MCF 10A (cell line): ENCODE results near the gene NTM. TPM values are rescaled to one million over a fixed set of nuclear protein-coding genes. Genes with fewer than 3 reads are reported as not detected.

Experiments used
- BruUV-seq: library from RNA; stranded (reverse); fragments of 400-500 nt; replicated peaks from 2 replicates; lab custom pipeline; 2021; lab: Mats Ljungman, UMichigan
- CTCF ChIA-PET: fragments of 300-600 bp; sonication (Branson Sonifier 250); formaldehyde crosslinking; extraction: SDS; loops from one replicate; lab custom pipeline; 2021; ENCODE audit warnings: antibody characterized with exemption, inconsistent platforms; lab: Yijun Ruan, JAX
- POLR2A ChIA-PET: fragments of 300-600, 350-650 bp; sonication (Branson Sonifier 250); formaldehyde crosslinking; extraction: SDS; loops from one replicate; lab custom pipeline; 2020; ENCODE audit warnings: antibody characterized with exemption, inconsistent platforms; lab: Yijun Ruan, JAX
- DNase-seq: peaks from one replicate; pipeline ENCODE4 v3.0.0-alpha.2; 2018; ENCODE audit not compliant: unreplicated experiment
- H3K27ac Mint-ChIP-seq: one replicate; pipeline ENCODE4 v1.8.0; 2022; ENCODE audit warnings: mild to moderate bottlenecking, low read depth, mixed read lengths; ENCODE audit not compliant: unreplicated experiment
- H3K27me3 Mint-ChIP-seq: one replicate; pipeline ENCODE4 v1.8.0; 2022; ENCODE audit warnings: mixed read lengths; ENCODE audit not compliant: insufficient read depth, unreplicated experiment
- H3K36me3 Mint-ChIP-seq: one replicate; pipeline ENCODE4 v1.8.0; 2022; ENCODE audit warnings: mild to moderate bottlenecking, moderate library complexity, mixed read lengths; ENCODE audit not compliant: insufficient read depth, unreplicated experiment
- H3K4me1 Mint-ChIP-seq: one replicate; pipeline ENCODE4 v1.8.0; 2022; ENCODE audit warnings: mixed read lengths; ENCODE audit not compliant: insufficient read depth, unreplicated experiment
- H3K4me3 Mint-ChIP-seq: one replicate; pipeline ENCODE4 v1.8.0; 2022; ENCODE audit warnings: mild to moderate bottlenecking, moderate library complexity, mixed read lengths; ENCODE audit not compliant: unreplicated experiment
- H3K9me3 Mint-ChIP-seq: one replicate; pipeline ENCODE4 v1.8.0; 2022; ENCODE audit warnings: mixed read lengths; ENCODE audit not compliant: unreplicated experiment
- CTCF ChIP-seq: fragments of 200-600 bp; IDR thresholded peaks from one replicate; pipeline ENCODE4 v1.8.0; 2022; ENCODE audit warnings: antibody characterized with exemption, mild to moderate bottlenecking; ENCODE audit not compliant: unreplicated experiment
- intact Hi-C: fragments of 100-400 bp; cut with micrococcal nuclease; formaldehyde crosslinking; loops from 2 replicates; pipeline ENCODE4 v1.14.1; 2022
- total RNA-seq: library from RNA; stranded (reverse); gene quantifications from 2 replicates; pipeline ENCODE4 v1.2.3, GENCODE V29; 2022

The NTM gene
- total RNA-seq, 1 experiment from 2014 or later, result not detected

GRCh38 chr11:131823772-131824171 lies 453.4 kb downstream of the NTM start:
- TF ChIP-seq CTCF, result no peak
- H3K36me3 Mint-ChIP-seq, result no peaks in the 10 kb centered on the region
- CTCF ChIA-PET, result no interaction called here
- H3K4me1 Mint-ChIP-seq, result no peaks in the 10 kb centered on the region
- no peaks in the 10 kb centered on the region for H3K27me3 Mint-ChIP-seq
- intact Hi-C loops, result no loop called here
- H3K4me3 Mint-ChIP-seq, result no peak overlapping the region
- POLR2A ChIA-PET, result no interaction called here
- no TSS peak for BruUV-seq
- peaks cover 47% of the 10 kb centered on the region for H3K9me3 Mint-ChIP-seq
- no peak for DNase-seq
- H3K27ac Mint-ChIP-seq, result no peak overlapping the region

GRCh38 chr11:131824771-131825170 lies 454.4 kb downstream of the NTM start:
- H3K27me3 Mint-ChIP-seq, result no peaks in the 10 kb centered on the region

GRCh38 chr11:131827430-131827829 lies 457.0 kb downstream of the NTM start:
- no peak for TF ChIP-seq CTCF
- Mint-ChIP-seq H3K36me3 (no peaks in the 10 kb centered on the region), H3K27ac (no peak overlapping the region), H3K9me3 (peaks cover 21% of the 10 kb centered on the region), H3K4me1 (no peaks in the 10 kb centered on the region), H3K27me3 (no peaks in the 10 kb centered on the region), H3K4me3 (no peak overlapping the region)
- BruUV-seq, result no TSS peak
- POLR2A ChIA-PET, result no interaction called here
- DNase-seq, result no peak
- intact Hi-C loops, result no loop called here
- CTCF ChIA-PET, result no interaction called here

More at GRCh38 chr11:131824771-131825170, 454.4 kb downstream of the NTM start:
- Mint-ChIP-seq H3K4me1 (no peaks in the 10 kb centered on the region), H3K9me3 (peaks cover 44% of the 10 kb centered on the region), H3K4me3 (no peak overlapping the region), H3K36me3 (no peaks in the 10 kb centered on the region), H3K27ac (no peak overlapping the region)
- CTCF ChIA-PET, result interaction anchor here (0.6 kb wide), 1 partner anchor 379 kb away, joined by 3 read pairs; no protein-coding TSS in a partner anchor
- TF ChIP-seq CTCF, result no peak
- BruUV-seq, result no TSS peak
- intact Hi-C loops, result no loop called here
- DNase-seq, result no peak
- POLR2A ChIA-PET, result no interaction called here

GRCh38 chr11:131829725-131830124 lies 459.3 kb downstream of the NTM start:
- Mint-ChIP-seq H3K27me3 (no peaks in the 10 kb centered on the region), H3K27ac (no peak overlapping the region), H3K4me1 (no peaks in the 10 kb centered on the region), H3K4me3 (no peak overlapping the region), H3K9me3 (peaks cover 11% of the 10 kb centered on the region), H3K36me3 (no peaks in the 10 kb centered on the region)
- intact Hi-C loops, result no loop called here
- POLR2A ChIA-PET, result no interaction called here
- TF ChIP-seq CTCF, result no peak
- BruUV-seq, result no TSS peak
- CTCF ChIA-PET, result interaction anchor here (0.6 to 0.7 kb wide), 2 partner anchors 69 to 817 kb away, joined by 3 read pairs; no protein-coding TSS in a partner anchor
- no peak for DNase-seq
